GM06990 (cell line): ENCODE measurements around the gene CHKB.
"Not testable (repeated sequence)": the region's sequence is repeated elsewhere in the genome, so short reads cannot be mapped to it uniquely, and the experiment has no call there.

Experiments
- DNase-seq: peaks from one replicate; pipeline ENCODE4 v3.0.0-alpha.2; 2011; ENCODE audit not compliant: insufficient read length; ENCODE audit errors: extremely low read depth
- H3K27me3 ChIP-seq: replicated peaks from 2 replicates; pipeline ENCODE4 v1.6.0; 2011; ENCODE audit warnings: low read length; ENCODE audit not compliant: control insufficient read depth, insufficient read depth
- H3K36me3 ChIP-seq: 2 replicates; pipeline ENCODE4 v1.5.1; 2011; ENCODE audit warnings: low read length; ENCODE audit not compliant: control insufficient read depth, insufficient read depth
- H3K4me3 ChIP-seq: replicated peaks from 2 replicates; pipeline ENCODE4 v1.5.1; 2011; ENCODE audit warnings: low read depth, mild to moderate bottlenecking, control low read depth, low read length
- TF ChIP-seq, protein P1 (sequence below): IDR thresholded peaks from 2 replicates; pipeline ENCODE4 v1.5.1; 2011; ENCODE audit warnings: low read length, control low read depth, mild to moderate bottlenecking, inconsistent platforms; ENCODE audit not compliant: insufficient read depth, poor library complexity, severe bottlenecking

The CHKB gene

GRCh38 chr22:50609599-50609998 lies 26.9 kb upstream of the CHKB start:
- peaks cover 2% of the 10 kb centered on the region for H3K27me3 ChIP-seq
- no peaks in the 10 kb centered on the region for H3K36me3 ChIP-seq
- TF ChIP-seq, protein P1, sequence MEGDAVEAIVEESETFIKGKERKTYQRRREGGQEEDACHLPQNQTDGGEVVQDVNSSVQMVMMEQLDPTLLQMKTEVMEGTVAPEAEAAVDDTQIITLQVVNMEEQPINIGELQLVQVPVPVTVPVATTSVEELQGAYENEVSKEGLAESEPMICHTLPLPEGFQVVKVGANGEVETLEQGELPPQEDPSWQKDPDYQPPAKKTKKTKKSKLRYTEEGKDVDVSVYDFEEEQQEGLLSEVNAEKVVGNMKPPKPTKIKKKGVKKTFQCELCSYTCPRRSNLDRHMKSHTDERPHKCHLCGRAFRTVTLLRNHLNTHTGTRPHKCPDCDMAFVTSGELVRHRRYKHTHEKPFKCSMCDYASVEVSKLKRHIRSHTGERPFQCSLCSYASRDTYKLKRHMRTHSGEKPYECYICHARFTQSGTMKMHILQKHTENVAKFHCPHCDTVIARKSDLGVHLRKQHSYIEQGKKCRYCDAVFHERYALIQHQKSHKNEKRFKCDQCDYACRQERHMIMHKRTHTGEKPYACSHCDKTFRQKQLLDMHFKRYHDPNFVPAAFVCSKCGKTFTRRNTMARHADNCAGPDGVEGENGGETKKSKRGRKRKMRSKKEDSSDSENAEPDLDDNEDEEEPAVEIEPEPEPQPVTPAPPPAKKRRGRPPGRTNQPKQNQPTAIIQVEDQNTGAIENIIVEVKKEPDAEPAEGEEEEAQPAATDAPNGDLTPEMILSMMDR = no peak

DNA sequence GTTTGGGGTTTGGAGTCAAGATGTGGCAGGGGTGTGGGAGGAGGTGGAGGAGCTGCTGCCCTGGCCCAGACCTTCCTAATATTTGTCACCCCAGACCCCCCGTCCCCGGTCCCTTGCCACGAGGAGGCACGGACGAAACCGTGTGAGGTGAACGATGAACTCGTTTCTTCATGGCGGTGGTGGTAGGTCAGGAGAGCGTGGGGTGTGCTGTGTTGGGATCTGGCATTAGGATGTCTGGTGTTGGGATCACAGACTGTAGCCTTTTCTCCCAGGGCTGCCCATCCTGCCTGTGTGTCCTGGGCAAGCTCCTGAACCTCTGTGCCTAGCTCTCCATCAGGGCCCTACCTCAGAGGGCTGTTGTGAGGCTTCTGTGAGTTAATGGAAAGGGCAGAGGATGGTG lies 26.3 kb upstream of the CHKB start:
- Histone ChIP-seq H3K36me3 (no peaks in the 10 kb centered on the region), H3K27me3 (peaks cover 2% of the 10 kb centered on the region), H3K4me3 (no peak overlapping the region)
- TF ChIP-seq, protein P1 = no peak
- no peak for DNase-seq

More at GRCh38 chr22:50609599-50609998, 26.9 kb upstream of the CHKB start:
- no peak for DNase-seq
- no peak overlapping the region for H3K4me3 ChIP-seq

DNA sequence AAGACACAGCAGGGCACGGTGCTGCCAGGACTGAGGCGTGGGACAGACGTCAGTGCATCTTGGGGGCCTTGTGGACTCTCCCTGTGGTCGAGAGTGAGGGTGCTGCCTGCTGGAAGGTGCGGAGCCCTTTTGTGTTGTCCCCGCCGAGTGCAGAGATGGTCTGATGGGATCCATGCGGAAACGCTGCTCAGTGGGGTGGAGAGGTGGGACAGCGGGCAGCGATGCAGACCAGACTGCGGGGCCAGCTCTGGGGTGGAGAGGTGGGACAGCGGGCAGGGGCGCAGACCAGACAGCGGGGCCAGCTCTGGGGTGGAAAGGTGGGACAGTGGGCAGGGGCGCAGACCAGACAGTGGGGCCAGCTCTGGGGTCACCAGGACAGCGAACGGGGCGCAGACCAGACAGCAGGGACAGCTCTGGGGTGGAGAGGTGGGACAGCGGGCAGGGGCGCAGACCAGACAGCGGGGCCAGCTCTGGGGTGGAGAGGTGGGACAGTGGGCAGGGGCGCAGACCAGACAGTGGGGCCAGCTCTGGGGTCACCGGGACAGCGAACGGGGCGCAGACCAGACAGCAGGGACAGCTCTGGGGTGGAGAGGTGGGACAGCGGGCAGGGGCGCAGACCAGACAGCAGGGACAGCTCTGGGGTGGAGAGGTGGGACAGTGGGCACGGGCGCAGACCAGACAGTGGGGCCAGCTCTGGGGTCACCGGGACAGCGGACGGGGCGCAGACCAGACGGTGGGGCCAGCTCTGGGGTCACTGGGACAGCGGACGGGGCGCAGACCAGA lies 25.6 kb upstream of the CHKB start:
- not testable (repeated sequence) for DNase-seq, H3K4me3 ChIP-seq, H3K27me3 ChIP-seq, H3K36me3 ChIP-seq

DNA sequence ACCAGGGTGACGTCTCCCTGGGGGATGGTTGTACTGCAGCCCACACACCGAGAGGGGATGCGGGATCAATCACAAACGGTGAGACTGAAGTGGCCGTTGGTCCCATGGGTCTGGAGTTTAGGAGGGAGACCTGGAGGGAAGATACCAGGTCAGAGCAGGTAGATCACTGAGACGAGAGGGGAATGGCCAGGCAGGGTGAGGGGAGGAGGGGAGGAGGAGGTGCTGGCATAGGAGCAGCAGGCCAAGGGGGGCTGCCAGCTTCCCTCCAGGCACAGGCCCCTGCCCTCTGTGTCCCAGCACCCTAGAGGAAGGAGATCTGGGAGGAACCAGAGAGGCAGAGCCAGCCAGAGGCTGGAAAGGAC lies 25.0 kb upstream of the CHKB start:
- Histone ChIP-seq H3K36me3 (no peaks in the 10 kb centered on the region), H3K27me3 (peaks cover 2% of the 10 kb centered on the region)
- DNase-seq = no peak

GRCh38 chr22:50606946-50607658 lies 24.5 kb upstream of the CHKB start:
- DNase-seq = no peak
- no peak overlapping the region for H3K4me3 ChIP-seq
- peaks cover 2% of the 10 kb centered on the region for H3K27me3 ChIP-seq
- no peaks in the 10 kb centered on the region for H3K36me3 ChIP-seq
- TF ChIP-seq, protein P1 = no peak

More for the DNA sequence above, 25.0 kb upstream of the CHKB start:
- TF ChIP-seq, protein P1 = no peak
- H3K4me3 ChIP-seq = no peak overlapping the region

DNA sequence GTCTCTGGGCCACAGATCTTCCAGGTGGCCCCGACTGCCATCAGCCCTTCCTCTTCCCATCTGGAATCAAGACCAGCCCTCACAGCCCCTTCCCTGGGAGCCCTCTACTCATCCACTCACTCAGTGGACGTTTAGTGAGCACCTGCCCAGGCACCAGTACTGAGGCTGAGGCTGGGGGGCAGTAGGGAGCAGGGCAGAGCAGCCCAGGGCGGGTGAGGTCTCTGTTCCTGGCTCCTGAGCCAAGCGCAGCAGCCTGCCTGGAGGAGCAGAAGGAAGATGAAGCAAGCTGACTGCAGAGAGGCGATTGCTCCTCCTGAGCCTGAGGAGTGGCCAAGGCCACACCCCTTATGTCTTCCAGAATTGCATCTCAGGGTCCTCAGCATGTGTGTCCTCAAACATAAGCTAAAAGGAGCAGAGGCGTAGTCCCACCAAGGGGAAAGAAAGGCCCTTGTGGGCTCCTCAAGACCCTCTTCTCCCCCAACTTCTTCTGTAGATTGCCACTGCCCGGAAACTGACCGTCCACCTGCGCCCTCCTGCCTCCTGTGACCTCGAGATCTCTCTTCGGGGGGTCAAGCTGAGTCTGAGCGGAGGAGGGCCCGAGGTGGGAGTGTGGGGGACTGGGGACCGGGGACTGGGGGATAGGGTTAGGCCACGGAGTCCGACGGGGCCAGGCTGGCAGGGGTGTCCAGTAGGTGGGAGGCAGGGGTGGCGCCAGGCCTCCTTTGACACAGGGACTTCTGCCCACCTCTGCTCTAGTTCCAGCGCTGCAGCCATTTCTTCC lies 23.7 kb upstream of the CHKB start:
- Histone ChIP-seq H3K36me3 (no peaks in the 10 kb centered on the region), H3K4me3 (no peak overlapping the region), H3K27me3 (peaks cover 5% of the 10 kb centered on the region)
- DNase-seq = no peak
- TF ChIP-seq, protein P1 = peak; percentile 24
